ENCODE results near the gene NDST1. TPM values are rescaled to one million over a fixed set of nuclear protein-coding genes. Genes with fewer than 3 reads are reported as not detected.

Gene NDST1
- total and polyA plus RNA-seq, 2 of the 8 experiments (the other 6 are each of a cell fraction or from before 2014, with no cell fraction given): 27.0 to 72.0 TPM

DNA sequence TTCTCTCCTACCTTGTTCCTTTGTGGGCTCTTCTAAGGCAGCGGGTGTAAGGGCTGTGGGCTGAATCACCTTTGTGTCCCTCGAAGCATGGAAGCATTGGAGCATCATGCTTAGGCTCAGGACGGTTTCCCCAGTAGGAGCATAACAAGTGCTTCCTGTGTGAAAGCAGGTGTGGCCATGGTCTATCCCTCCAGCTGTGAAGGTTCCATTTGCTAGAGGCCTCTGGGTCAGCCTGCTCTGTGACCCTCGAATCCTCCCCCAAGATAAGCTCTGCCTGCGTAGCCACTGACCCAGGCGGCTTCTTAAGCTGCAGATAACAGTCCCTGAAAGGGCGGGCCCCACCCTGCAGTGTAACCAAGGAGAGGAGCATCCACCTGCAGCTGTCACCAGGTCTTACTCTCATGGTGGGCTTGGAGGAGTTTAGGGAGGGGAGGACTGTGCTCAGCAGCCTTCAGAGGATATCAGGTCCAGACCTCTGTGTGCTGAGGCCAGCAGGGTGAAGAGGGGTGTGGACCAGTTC, 8.4 kb upstream of the NDST1 start (continued):
- TF ChIP-seq, protein P1, sequence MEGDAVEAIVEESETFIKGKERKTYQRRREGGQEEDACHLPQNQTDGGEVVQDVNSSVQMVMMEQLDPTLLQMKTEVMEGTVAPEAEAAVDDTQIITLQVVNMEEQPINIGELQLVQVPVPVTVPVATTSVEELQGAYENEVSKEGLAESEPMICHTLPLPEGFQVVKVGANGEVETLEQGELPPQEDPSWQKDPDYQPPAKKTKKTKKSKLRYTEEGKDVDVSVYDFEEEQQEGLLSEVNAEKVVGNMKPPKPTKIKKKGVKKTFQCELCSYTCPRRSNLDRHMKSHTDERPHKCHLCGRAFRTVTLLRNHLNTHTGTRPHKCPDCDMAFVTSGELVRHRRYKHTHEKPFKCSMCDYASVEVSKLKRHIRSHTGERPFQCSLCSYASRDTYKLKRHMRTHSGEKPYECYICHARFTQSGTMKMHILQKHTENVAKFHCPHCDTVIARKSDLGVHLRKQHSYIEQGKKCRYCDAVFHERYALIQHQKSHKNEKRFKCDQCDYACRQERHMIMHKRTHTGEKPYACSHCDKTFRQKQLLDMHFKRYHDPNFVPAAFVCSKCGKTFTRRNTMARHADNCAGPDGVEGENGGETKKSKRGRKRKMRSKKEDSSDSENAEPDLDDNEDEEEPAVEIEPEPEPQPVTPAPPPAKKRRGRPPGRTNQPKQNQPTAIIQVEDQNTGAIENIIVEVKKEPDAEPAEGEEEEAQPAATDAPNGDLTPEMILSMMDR (IDR thresholded peaks at IDR 0.05; ENCODE audit: control extremely low read depth in 1 of 3, insufficient read depth in 1 of 3, low read depth in 1 of 3, low read length in 3 of 3): no peak
